ENCODE measurements around the gene PDGFRA. TPM values are rescaled to one million over a fixed set of nuclear protein-coding genes. Genes with fewer than 3 reads are reported as not detected.

PDGFRA gene
- total RNA-seq, 2 donors from 2014 or later, result 0.50 to 0.56 TPM

DNA sequence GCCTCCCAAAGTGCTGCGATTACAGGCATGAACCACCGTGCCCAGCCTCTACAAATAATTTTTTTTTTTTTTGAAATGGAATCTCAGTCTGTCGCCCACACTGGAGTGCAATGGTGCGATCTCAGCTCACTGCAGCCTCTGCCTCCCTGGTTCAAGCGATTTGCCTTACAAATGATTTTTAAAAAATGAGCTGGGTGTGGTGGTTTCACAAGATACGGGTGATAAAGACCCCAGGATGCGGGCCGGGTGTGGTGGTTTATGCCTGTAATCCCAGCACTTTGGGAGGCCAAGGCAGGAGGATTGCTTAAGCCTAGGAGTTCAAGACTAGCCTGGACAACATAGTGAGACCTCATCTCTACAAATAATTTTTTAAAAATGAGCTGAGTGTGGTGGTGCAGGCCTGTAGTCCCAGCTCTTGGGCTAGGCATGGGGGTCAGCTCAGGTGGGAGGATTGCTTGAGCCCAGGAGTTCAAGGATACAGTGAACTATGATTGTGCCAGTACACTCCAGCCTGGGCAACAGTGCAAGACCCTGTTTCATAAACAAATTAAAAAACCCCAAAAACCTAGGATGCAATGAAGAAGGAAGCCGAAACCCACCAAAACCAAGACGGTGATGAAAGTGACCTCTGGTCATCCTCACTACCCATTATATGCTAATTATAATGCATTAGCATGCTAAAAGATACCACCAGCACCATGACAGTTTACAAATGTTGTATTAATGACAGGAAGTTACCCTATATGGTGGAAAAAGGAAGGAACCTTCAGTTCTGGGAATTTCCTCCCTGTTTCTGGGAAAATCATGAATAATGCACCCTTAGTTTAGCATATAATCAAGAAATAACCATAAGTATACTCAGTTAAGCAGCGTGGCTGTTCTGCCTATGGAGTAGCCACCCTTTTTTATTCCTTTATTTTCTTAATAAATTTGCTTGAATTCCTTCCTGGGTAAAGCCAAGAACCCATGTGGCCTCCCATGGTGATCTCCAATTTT lies 27.7 kb downstream of the PDGFRA start:
- H3K27ac Mint-ChIP-seq, result no peak overlapping the region
- H3K9me3 Mint-ChIP-seq, result no peaks in the 10 kb centered on the region
- H3K27me3 Mint-ChIP-seq, result peaks cover 8% of the 10 kb centered on the region
- H3K36me3 Mint-ChIP-seq (ENCODE audit: low read depth), result no peaks in the 10 kb centered on the region
- no peaks in the 10 kb centered on the region for H3K4me1 Mint-ChIP-seq
- no peak for ATAC-seq (replicated peaks)
- H3K4me3 Mint-ChIP-seq, result no peak overlapping the region

DNA sequence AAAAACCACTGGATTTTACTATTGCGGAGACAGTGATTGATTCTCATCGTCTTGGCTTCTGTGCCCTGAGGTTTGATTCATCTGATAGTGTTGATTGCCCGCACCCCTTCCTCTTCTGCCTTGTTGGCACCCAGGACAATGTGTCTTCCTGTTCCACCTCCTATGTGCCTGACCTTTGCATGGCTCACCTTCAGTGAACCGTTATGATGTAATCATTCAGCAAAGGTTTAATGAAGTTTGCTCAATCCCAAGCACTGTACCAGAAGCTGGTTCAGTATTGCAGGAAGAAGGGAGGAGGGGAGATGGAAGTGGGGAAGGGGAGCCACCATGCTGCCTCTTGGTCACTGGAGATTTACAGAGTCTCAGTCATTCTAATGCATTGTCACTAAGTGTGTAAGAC lies 36.3 kb downstream of the PDGFRA start:
- no peaks in the 10 kb centered on the region for H3K36me3 Mint-ChIP-seq (ENCODE audit: low read depth)
- no peak overlapping the region for H3K4me3 Mint-ChIP-seq
- H3K9me3 Mint-ChIP-seq, result no peaks in the 10 kb centered on the region
- peaks cover 24% of the 10 kb centered on the region for H3K27me3 Mint-ChIP-seq
- ATAC-seq (replicated peaks), result no peak
- no peaks in the 10 kb centered on the region for H3K4me1 Mint-ChIP-seq
- no peak overlapping the region for H3K27ac Mint-ChIP-seq

GRCh38 chr4:54268151-54268550 lies 39.1 kb downstream of the PDGFRA start:
- Mint-ChIP-seq H3K27ac (no peak overlapping the region), H3K4me3 (no peak overlapping the region), H3K27me3 (peaks cover 27% of the 10 kb centered on the region), H3K9me3 (peaks cover 4% of the 10 kb centered on the region), H3K36me3 (ENCODE audit: low read depth) (no peaks in the 10 kb centered on the region), H3K4me1 (no peaks in the 10 kb centered on the region)
- no peak for ATAC-seq (replicated peaks)

- Mint-ChIP-seq H3K4me3 (no peak overlapping the region), H3K27ac (no peak overlapping the region), H3K9me3 (peaks cover 4% of the 10 kb centered on the region), H3K27me3 (peaks cover 33% of the 10 kb centered on the region), H3K4me1 (no peaks in the 10 kb centered on the region), H3K36me3 (ENCODE audit: low read depth) (no peaks in the 10 kb centered on the region)
- ATAC-seq (replicated peaks), result no peak
Observed at GRCh38 chr4:54271464-54271863, 42.4 kb downstream of the PDGFRA start.

GRCh38 chr4:54272051-54272450 lies 43.0 kb downstream of the PDGFRA start:
- Mint-ChIP-seq H3K36me3 (ENCODE audit: low read depth) (no peaks in the 10 kb centered on the region), H3K4me1 (no peaks in the 10 kb centered on the region)

GRCh38 chr4:54274264-54274663 lies 45.2 kb downstream of the PDGFRA start:
- Mint-ChIP-seq H3K4me3 (no peak overlapping the region), H3K27ac (no peak overlapping the region), H3K9me3 (peaks cover 4% of the 10 kb centered on the region), H3K4me1 (no peaks in the 10 kb centered on the region), H3K27me3 (peaks cover 35% of the 10 kb centered on the region), H3K36me3 (ENCODE audit: low read depth) (no peaks in the 10 kb centered on the region)
- no peak for ATAC-seq (replicated peaks)

More at GRCh38 chr4:54272051-54272450, 43.0 kb downstream of the PDGFRA start:
- Mint-ChIP-seq H3K4me3 (no peak overlapping the region), H3K9me3 (peaks cover 4% of the 10 kb centered on the region), H3K27me3 (peaks cover 33% of the 10 kb centered on the region), H3K27ac (no peak overlapping the region)
- ATAC-seq (replicated peaks), result no peak

- no peak for ATAC-seq (replicated peaks)
- H3K27ac Mint-ChIP-seq, result no peak overlapping the region
- H3K27me3 Mint-ChIP-seq, result peaks cover 35% of the 10 kb centered on the region
- no peaks in the 10 kb centered on the region for H3K36me3 Mint-ChIP-seq (ENCODE audit: low read depth)
- H3K9me3 Mint-ChIP-seq, result peaks cover 4% of the 10 kb centered on the region
- H3K4me3 Mint-ChIP-seq, result no peak overlapping the region
- H3K4me1 Mint-ChIP-seq, result no peaks in the 10 kb centered on the region
Observed at GRCh38 chr4:54274795-54275665, 45.9 kb downstream of the PDGFRA start.

DNA sequence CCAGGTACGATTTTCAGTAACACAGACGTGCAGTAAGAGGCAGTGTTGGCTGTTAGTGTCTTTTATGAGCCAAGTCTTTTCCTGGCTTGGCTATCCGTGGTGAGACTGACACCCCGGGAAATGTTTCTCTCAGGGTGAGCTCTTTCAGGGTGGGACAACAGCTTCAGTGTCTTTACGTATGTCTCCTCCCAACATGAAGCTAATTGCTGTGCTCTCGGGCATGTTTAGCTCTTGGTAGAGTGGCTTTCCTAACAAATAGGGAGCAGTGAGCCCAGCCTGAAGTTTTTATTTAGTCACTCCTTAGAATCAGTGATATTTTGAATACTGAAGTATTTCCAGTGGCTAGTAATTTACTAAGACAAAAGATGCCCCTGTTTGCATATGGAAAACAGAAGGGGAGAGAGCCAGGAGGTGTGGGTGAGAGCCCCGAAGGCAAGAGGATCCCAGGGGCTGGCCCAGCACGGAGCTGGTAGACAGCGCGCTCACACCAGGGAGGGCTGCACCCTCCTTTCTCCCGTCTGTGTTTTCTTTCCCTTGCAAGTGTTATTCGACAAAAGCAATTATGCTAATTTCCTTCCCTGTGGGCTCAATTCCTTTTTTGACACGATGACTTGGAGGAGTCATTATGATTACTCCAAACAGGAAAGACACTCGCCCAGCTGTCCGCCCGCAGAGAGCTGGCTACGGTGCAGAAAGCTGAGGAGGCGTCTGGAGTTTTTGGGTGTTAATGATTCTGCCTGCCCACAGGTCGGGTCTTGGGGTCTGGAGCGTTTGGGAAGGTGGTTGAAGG lies 47.7 kb downstream of the PDGFRA start:
- Mint-ChIP-seq H3K4me3 (peak overlapping the region; percentile 7), H3K27me3 (peaks cover 36% of the 10 kb centered on the region), H3K4me1 (no peaks in the 10 kb centered on the region), H3K9me3 (peaks cover 4% of the 10 kb centered on the region), H3K27ac (peak overlapping the region; percentile 44), H3K36me3 (ENCODE audit: low read depth) (no peaks in the 10 kb centered on the region)
- peak; percentile 51 for ATAC-seq (replicated peaks)

- ATAC-seq (replicated peaks), result peak; percentile 78
- H3K27me3 Mint-ChIP-seq, result peaks cover 30% of the 10 kb centered on the region
- H3K4me1 Mint-ChIP-seq, result no peaks in the 10 kb centered on the region
- peak overlapping the region; percentile 44 for H3K27ac Mint-ChIP-seq
- H3K36me3 Mint-ChIP-seq (ENCODE audit: low read depth), result no peaks in the 10 kb centered on the region
- peaks cover 5% of the 10 kb centered on the region for H3K9me3 Mint-ChIP-seq
- peak overlapping the region; percentile 7 for H3K4me3 Mint-ChIP-seq
Observed at GRCh38 chr4:54277691-54278090, 48.6 kb downstream of the PDGFRA start.

GRCh38 chr4:54278216-54278615 lies 49.1 kb downstream of the PDGFRA start:
- Mint-ChIP-seq H3K27ac (no peak overlapping the region), H3K4me3 (no peak overlapping the region), H3K36me3 (ENCODE audit: low read depth) (no peaks in the 10 kb centered on the region), H3K27me3 (peaks cover 25% of the 10 kb centered on the region), H3K4me1 (no peaks in the 10 kb centered on the region), H3K9me3 (peaks cover 5% of the 10 kb centered on the region)
- no peak for ATAC-seq (replicated peaks)

- Mint-ChIP-seq H3K9me3 (peaks cover 5% of the 10 kb centered on the region), H3K4me3 (no peak overlapping the region), H3K36me3 (ENCODE audit: low read depth) (no peaks in the 10 kb centered on the region), H3K27me3 (peaks cover 12% of the 10 kb centered on the region), H3K27ac (no peak overlapping the region), H3K4me1 (no peaks in the 10 kb centered on the region)
- ATAC-seq (replicated peaks), result no peak
Observed at GRCh38 chr4:54281054-54281766, 52.1 kb downstream of the PDGFRA start.

GRCh38 chr4:54282837-54283236 lies 53.7 kb downstream of the PDGFRA start:
- H3K4me1 Mint-ChIP-seq, result no peaks in the 10 kb centered on the region
- no peak overlapping the region for H3K27ac Mint-ChIP-seq
- H3K36me3 Mint-ChIP-seq (ENCODE audit: low read depth), result no peaks in the 10 kb centered on the region
- ATAC-seq (replicated peaks), result no peak
- peaks cover 4% of the 10 kb centered on the region for H3K27me3 Mint-ChIP-seq
- no peak overlapping the region for H3K4me3 Mint-ChIP-seq
- peaks cover 5% of the 10 kb centered on the region for H3K9me3 Mint-ChIP-seq

DNA sequence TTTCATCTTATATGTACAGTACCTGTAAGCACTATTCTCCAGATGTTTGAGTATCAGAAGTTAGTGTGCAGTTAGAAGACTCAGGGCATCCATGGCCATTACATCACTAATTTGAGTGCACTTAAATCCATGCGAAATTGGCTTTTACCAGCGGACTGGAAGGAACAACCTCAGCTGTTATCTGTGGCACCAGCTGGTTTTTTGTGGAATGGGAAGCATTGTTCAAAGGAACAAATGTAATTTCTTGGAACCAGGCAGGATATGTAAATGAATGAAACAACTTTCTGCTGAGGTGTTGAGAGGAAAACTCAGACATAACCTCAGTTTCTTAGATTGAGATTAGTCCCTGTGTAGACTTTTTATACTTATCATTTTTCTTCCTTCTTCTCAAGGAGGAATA lies 60.2 kb downstream of the PDGFRA start:
- Mint-ChIP-seq H3K27me3 (peaks cover 15% of the 10 kb centered on the region), H3K4me1 (no peaks in the 10 kb centered on the region), H3K27ac (no peak overlapping the region), H3K4me3 (no peak overlapping the region), H3K9me3 (no peaks in the 10 kb centered on the region), H3K36me3 (ENCODE audit: low read depth) (no peaks in the 10 kb centered on the region)
- no peak for ATAC-seq (replicated peaks)
